Endothelial cell of umbilical vein (primary cell): Measurements from ENCODE around the gene TOPORS. TPM values are rescaled to one million over a fixed set of nuclear protein-coding genes. Genes with fewer than 3 reads are reported as not detected.

Experiments
- BruUV-seq: library from RNA; stranded (reverse); fragments of 400-500 nt; replicated peaks from 2 replicates; lab custom pipeline; 2021; lab: Mats Ljungman, UMichigan
- CTCF ChIA-PET: fragments of 300-600, 350-600 bp; sonication (Branson Sonifier 250); formaldehyde crosslinking; loops from one replicate; lab custom pipeline; 2021; ENCODE audit warnings: antibody characterized with exemption, inconsistent platforms; lab: Charles Lee
- POLR2A ChIA-PET: fragments of 300-600, 350-600 bp; sonication (Branson Sonifier 250); formaldehyde crosslinking; loops from one replicate; lab custom pipeline; 2021; ENCODE audit warnings: antibody characterized with exemption, inconsistent platforms; lab: Charles Lee
- DNase-seq: peaks from one replicate; pipeline ENCODE4 v3.0.0-alpha.2; 2011; ENCODE audit warnings: low read depth, low spot score
- FAIRE-seq: peaks from 2 replicates; lab custom pipeline; 2011; peaks lifted over from hg19 to GRCh38; lab: Jason Lieb, UNC
- H2AFZ ChIP-seq: 2 replicates; pipeline ENCODE4 v1.6.0; 2012; ENCODE audit warnings: low read depth, low read length, control low read depth, inconsistent platforms
- H3K27ac ChIP-seq: 2 replicates; pipeline ENCODE4 v1.5.1; 2011; ENCODE audit warnings: low read depth, mild to moderate bottlenecking, control low read depth, low read length, moderate library complexity; ENCODE audit not compliant: insufficient read depth
- H3K27me3 ChIP-seq, 2 experiments: 2 replicates each; pipeline versions ENCODE4 v1.6.0 to v1.6.1; 2011; ENCODE audit warnings: low read length in 2 of 2, mixed read lengths in 1 of 2; ENCODE audit not compliant: control insufficient read depth in 2 of 2, insufficient read depth in 2 of 2
- H3K36me3 ChIP-seq, 2 experiments: 2 replicates in 1 of 2; 3 replicates in 1 of 2; pipeline ENCODE4 v1.5.1; 2011; ENCODE audit warnings: low read length in 2 of 2, mild to moderate bottlenecking in 1 of 2, moderate library complexity in 1 of 2; ENCODE audit not compliant: control insufficient read depth in 2 of 2, insufficient read depth in 2 of 2; ENCODE audit errors: extremely low read depth in 1 of 2
- H3K4me1 ChIP-seq: 3 replicates; pipeline ENCODE4 v1.5.1; 2011; ENCODE audit warnings: mild to moderate bottlenecking, low read length; ENCODE audit not compliant: control insufficient read depth, insufficient read depth; ENCODE audit errors: extremely low read depth
- H3K4me2 ChIP-seq: 2 replicates; pipeline ENCODE4 v1.6.1; 2011; ENCODE audit warnings: low read length, control low read depth, mixed read lengths; ENCODE audit not compliant: insufficient read depth
- H3K4me3 ChIP-seq, 3 experiments: fragments of 200-600 bp in 1 of 3; sonication (generic), shearing (Covaris generic) in 1 of 3; replicated peaks in 1 of 3; 2 replicates each; pipeline ENCODE4 v1.5.1; 2011 to 2016; ENCODE audit warnings: control low read depth in 3 of 3, low read length in 3 of 3, mild to moderate bottlenecking in 2 of 3, inconsistent platforms in 1 of 3, low read depth in 1 of 3, moderate library complexity in 1 of 3; ENCODE audit not compliant: insufficient read depth in 1 of 3
- H3K79me2 ChIP-seq: 2 replicates; pipeline ENCODE4 v1.6.0; 2012; ENCODE audit warnings: low read length, inconsistent platforms; ENCODE audit not compliant: control insufficient read depth, insufficient read depth
- H3K9ac ChIP-seq: replicated peaks from 2 replicates; pipeline ENCODE3; 2011; ENCODE audit warnings: low read length, control low read depth; ENCODE audit not compliant: insufficient read depth; ENCODE audit errors: extremely low read depth
- H3K9me1 ChIP-seq: replicated peaks from 3 replicates; pipeline ENCODE4 v1.6.0; 2011; ENCODE audit warnings: mild to moderate bottlenecking, low read length; ENCODE audit not compliant: control insufficient read depth, insufficient read depth; ENCODE audit errors: extremely low read depth
- H3K9me3 ChIP-seq: replicated peaks from 2 replicates; pipeline ENCODE4 v1.5.1; 2012; ENCODE audit warnings: low read length, inconsistent platforms; ENCODE audit not compliant: control insufficient read depth, insufficient read depth
- H4K20me1 ChIP-seq: replicated peaks from 2 replicates; pipeline ENCODE3; 2011; ENCODE audit warnings: mild to moderate bottlenecking, low read length; ENCODE audit not compliant: control insufficient read depth, insufficient read depth; ENCODE audit errors: extremely low read depth
- CTCF ChIP-seq, 2 donors: IDR thresholded peaks; 1 replicate in 1 of 2; 2 replicates in 1 of 2; pipeline ENCODE4 v1.5.1; 2011; ENCODE audit warnings: low read length in 2 of 2, mild to moderate bottlenecking in 2 of 2, moderate library complexity in 2 of 2, control low read depth in 1 of 2, inconsistent platforms in 1 of 2, low read depth in 1 of 2; ENCODE audit not compliant: insufficient read depth in 1 of 2; ENCODE audit errors: extremely low read depth in 1 of 2
- EZH2 ChIP-seq: IDR thresholded peaks from 2 replicates; pipeline ENCODE4 v1.6.1; 2012; ENCODE audit warnings: borderline replicate concordance, low read depth, mild to moderate bottlenecking, moderate library complexity, low read length, inconsistent platforms; ENCODE audit not compliant: severe bottlenecking
- FOS ChIP-seq: IDR thresholded peaks from 2 replicates; pipeline ENCODE4 v1.6.1; 2011; ENCODE audit warnings: mild to moderate bottlenecking, low read length, moderate library complexity, borderline replicate concordance; ENCODE audit not compliant: insufficient read depth
- GATA2 ChIP-seq: IDR thresholded peaks from 2 replicates; pipeline ENCODE4 v1.7.0; 2011; ENCODE audit warnings: low read depth, mild to moderate bottlenecking, moderate library complexity, mixed read lengths, low read length; ENCODE audit not compliant: insufficient read length, insufficient read depth
- JUN ChIP-seq: IDR thresholded peaks from 2 replicates; pipeline ENCODE4 v1.6.1; 2011; ENCODE audit warnings: borderline replicate concordance, low read depth; ENCODE audit not compliant: insufficient read length, insufficient read depth
- MAX ChIP-seq: IDR thresholded peaks from 2 replicates; pipeline ENCODE4 v1.6.1; 2011; ENCODE audit not compliant: insufficient read depth, insufficient read length
- MYC ChIP-seq: IDR thresholded peaks from one replicate; pipeline ENCODE4 v1.6.1; 2011; ENCODE audit warnings: mild to moderate bottlenecking, low read depth, low read length
- POLR2A ChIP-seq: IDR thresholded peaks from 2 replicates; pipeline ENCODE4 v1.6.1; 2012; ENCODE audit warnings: low read depth, mild to moderate bottlenecking, control low read depth, low read length
- POLR2AphosphoS5 ChIP-seq: IDR thresholded peaks from 2 replicates; pipeline ENCODE4 v1.6.1; 2012; ENCODE audit warnings: low read depth, mild to moderate bottlenecking, control low read depth, low read length, moderate library complexity; ENCODE audit not compliant: insufficient read depth
- dilution Hi-C: fragments of 300-500 bp; cut with MboI; formaldehyde crosslinking; loops from one replicate; pipeline ENCODE4 v1.15.0; 2019; ENCODE audit warnings: low sequenced_read_pairs; ENCODE audit not compliant: extremely low pct_ligation_motif_present
- intact Hi-C: fragments of 100-400 bp; cut with micrococcal nuclease; formaldehyde crosslinking; loops from one replicate; pipeline ENCODE4 v1.10.0; 2022
- polyA plus RNA-seq, 4 experiments: library from polyadenylated mRNA; depleted of rRNA in 3 of 4; stranded (reverse) in 3 of 4; unstranded in 1 of 4; fragments of >200 nt; gene quantifications; 2 replicates each; pipeline versions ENCODE4 v1.2.1 to v1.2.3, GENCODE V29; 2011 to 2012; ENCODE audit warnings: missing spikeins in 1 of 4
- total RNA-seq: library from RNA; stranded (reverse); gene quantifications from 2 replicates; pipeline ENCODE4 v1.2.3, GENCODE V29; 2021

Gene TOPORS
- total and polyA plus RNA-seq, 2 donors (not counting 3 experiments of a cell fraction or from before 2014, with no cell fraction given): 6.1 to 16.2 TPM

GRCh38 chr9:32577316-32577715 lies 24.9 kb upstream of the TOPORS start:
- H3K36me3 ChIP-seq: no peaks in the 10 kb centered on the region
- no peak overlapping the region for H2AFZ ChIP-seq
- peaks cover 8 to 10% of the 10 kb centered on the region in 2 experiments for H3K27me3 ChIP-seq
- BruUV-seq: no TSS peak
- ChIA-PET POLR2A (no interaction called here), CTCF (interaction anchor here (20.3 kb wide), 1 partner anchor 200 kb away, joined by 1384 read pairs; no protein-coding TSS in a partner anchor)
- H3K9me1 ChIP-seq: no peaks in the 10 kb centered on the region
- no peak overlapping the region for H3K9ac ChIP-seq
- dilution Hi-C loops: no loop called here
- FAIRE-seq (no peak), DNase-seq (no peak)
- H3K9me3 ChIP-seq: no peaks in the 10 kb centered on the region
- H4K20me1 ChIP-seq: no peaks in the 10 kb centered on the region
- peaks cover 14% of the 10 kb centered on the region for H3K4me1 ChIP-seq
- H3K27ac ChIP-seq: no peak overlapping the region
- no peak overlapping the region for H3K4me3 ChIP-seq
- H3K4me2 ChIP-seq: no peak overlapping the region
- TF ChIP-seq MYC (no peak), FOS (no peak), JUN (no peak), MAX (no peak), GATA2 (no peak), CTCF (IDR thresholded peaks at IDR 0.05; ENCODE audit: extremely low read depth in 1 of 2, insufficient read depth in 1 of 2, low read depth in 1 of 2, low read length in 2 of 2) (no peak), EZH2 (no peak), POLR2A (no peak), POLR2AphosphoS5 (no peak)
- peaks cover 3% of the 10 kb centered on the region for H3K79me2 ChIP-seq
- intact Hi-C loops: no loop called here
